ENCODE measurements around the gene AICDA. TPM values are rescaled to one million over a fixed set of nuclear protein-coding genes. Genes with fewer than 3 reads are reported as not detected.
"Not testable (repeated sequence)": the region's sequence is repeated elsewhere in the genome, so short reads cannot be mapped to it uniquely, and the experiment has no call there.

Gene AICDA
- total and polyA plus RNA-seq, 7 donors = 0.04 TPM; not detected in 6

DNA sequence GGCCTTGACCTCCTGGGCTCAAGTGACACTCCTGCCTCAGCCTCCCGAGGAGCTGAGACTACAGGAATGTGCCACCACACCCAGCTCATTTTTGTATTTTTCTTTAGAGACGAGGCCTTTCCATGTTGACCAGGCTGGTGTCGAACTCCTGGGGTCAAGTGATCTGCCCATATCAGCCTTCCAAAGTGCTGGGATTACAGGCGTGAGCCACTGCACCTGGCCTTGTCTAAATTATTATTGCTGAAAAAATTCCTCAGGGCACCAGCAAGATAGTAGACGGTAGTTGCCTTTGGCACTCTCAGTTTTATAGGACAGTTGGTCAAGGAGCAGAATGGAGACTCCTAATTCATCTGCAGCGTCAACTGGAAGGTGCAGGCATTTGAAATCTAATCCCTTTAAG, 2.5 kb upstream of the AICDA start:
- intact Hi-C loops (cut with DNase I) = no loop called here
- Histone ChIP-seq H3K9me3 (no peaks in the 10 kb centered on the region), H3K27me3 (ENCODE audit: insufficient read depth in 3 of 3, low read length in 2 of 3) (no peaks in the 10 kb centered on the region), H3K27ac (no peak overlapping the region), H3K36me3 (ENCODE audit: insufficient read depth in 1 of 2, low read depth in 1 of 2) (no peaks in the 10 kb centered on the region), H3K4me1 (no peaks in the 10 kb centered on the region), H3K4me3 (no peak overlapping the region)
- WGBS, 3 donors = 51 to 54% (median 51%) methylated on average over 6 of the region's 6 CpGs
- TF ChIP-seq, protein P1, sequence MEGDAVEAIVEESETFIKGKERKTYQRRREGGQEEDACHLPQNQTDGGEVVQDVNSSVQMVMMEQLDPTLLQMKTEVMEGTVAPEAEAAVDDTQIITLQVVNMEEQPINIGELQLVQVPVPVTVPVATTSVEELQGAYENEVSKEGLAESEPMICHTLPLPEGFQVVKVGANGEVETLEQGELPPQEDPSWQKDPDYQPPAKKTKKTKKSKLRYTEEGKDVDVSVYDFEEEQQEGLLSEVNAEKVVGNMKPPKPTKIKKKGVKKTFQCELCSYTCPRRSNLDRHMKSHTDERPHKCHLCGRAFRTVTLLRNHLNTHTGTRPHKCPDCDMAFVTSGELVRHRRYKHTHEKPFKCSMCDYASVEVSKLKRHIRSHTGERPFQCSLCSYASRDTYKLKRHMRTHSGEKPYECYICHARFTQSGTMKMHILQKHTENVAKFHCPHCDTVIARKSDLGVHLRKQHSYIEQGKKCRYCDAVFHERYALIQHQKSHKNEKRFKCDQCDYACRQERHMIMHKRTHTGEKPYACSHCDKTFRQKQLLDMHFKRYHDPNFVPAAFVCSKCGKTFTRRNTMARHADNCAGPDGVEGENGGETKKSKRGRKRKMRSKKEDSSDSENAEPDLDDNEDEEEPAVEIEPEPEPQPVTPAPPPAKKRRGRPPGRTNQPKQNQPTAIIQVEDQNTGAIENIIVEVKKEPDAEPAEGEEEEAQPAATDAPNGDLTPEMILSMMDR (IDR thresholded peaks at IDR 0.05) = no peak
- DNase-seq (no peak), ATAC-seq (no peak)

DNA sequence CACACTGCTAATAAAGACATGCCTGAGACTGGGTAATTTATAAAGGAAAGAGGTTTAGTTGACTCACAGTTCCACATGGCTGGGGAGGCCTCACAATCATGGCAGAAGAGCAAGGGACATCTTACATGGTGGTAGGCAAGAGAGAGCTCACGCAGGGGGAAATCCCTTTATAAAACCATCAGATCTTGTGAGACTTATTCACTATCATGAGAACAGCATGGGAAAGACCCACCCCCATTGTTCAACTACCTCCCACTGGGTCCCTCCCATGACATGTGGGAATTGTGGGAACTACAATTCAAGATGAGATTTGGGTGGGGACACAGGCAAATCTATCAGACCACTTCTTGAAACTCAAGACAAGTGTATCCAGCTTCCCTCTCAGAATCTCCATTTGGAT, 1.2 kb upstream of the AICDA start:
- 93 to 100% (median 96%) methylated on average over 1 of the region's 1 CpG for WGBS, 3 donors
- intact Hi-C loops (cut with DNase I); H3K4me1 ChIP-seq; H3K27me3 ChIP-seq (ENCODE audit: insufficient read depth in 3 of 3, low read length in 2 of 3); H3K36me3 ChIP-seq (ENCODE audit: insufficient read depth in 1 of 2, low read depth in 1 of 2); H3K4me3 ChIP-seq; H3K9me3 ChIP-seq; DNase-seq; ATAC-seq; H3K27ac ChIP-seq: not testable (repeated sequence)

DNA sequence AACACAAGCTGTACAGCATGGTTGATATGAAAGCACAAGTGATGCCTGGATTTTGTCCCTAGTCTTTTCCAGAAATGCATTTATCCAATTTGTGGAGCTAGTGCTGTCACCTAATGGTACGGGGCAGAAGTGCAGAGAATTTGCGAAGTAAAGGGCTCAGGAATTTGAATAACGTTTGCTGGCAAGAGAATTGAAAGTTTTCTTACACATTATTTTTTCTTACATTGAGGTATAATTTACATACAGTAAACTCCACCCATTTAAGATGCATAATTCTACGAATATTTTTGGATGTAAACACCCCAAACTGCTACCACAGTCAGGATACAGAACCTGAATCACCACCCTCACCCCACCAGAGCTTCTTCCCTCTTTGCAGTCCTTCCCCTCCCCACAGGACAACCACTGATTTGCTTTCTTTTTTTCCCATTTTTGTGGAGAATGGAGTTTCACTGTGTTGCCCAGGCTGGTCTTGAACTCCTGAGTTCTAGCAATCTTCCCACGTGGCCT, 3.5 kb downstream of the AICDA start:
- no peak overlapping the region for H3K4me3 ChIP-seq
- TF ChIP-seq, protein P1 (IDR thresholded peaks at IDR 0.05) = peak; percentile 45
- ATAC-seq (no peak), DNase-seq (no peak)
- 17 to 23% (median 18%) methylated on average over 5 of the region's 5 CpGs for WGBS, 3 donors
- intact Hi-C loops (cut with DNase I) = loop anchor here in 1 of 2 donors (5.0 kb wide), 1 partner anchor 62 kb away; no protein-coding TSS in a partner anchor
- no peaks in the 10 kb centered on the region for H3K4me1 ChIP-seq
- no peaks in the 10 kb centered on the region for H3K36me3 ChIP-seq (ENCODE audit: insufficient read depth in 1 of 2, low read depth in 1 of 2)
- H3K27me3 ChIP-seq (ENCODE audit: insufficient read depth in 3 of 3, low read length in 2 of 3) = no peaks in the 10 kb centered on the region
- H3K9me3 ChIP-seq = no peaks in the 10 kb centered on the region
- no peak overlapping the region for H3K27ac ChIP-seq

DNA sequence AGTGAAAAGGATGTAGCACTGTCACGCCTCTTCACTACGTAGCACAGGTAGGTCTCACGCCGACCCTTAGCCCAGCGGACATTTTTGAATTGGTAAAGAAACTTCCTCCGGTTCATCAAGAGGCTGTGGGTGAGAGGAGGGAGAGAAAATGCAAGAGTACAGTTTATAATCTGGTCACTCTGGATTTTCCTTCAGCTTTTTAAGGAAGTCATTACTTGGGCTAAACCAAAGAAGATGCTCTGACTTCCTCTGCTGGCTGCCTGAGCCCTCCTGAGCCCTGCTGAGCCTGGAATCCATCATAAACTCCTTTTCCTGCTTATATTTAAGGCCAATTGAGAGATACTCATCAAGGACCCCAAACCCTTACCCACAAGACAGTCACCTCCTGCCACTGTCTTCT, 5.8 kb downstream of the AICDA start:
- Histone ChIP-seq H3K36me3 (ENCODE audit: insufficient read depth in 1 of 2, low read depth in 1 of 2) (no peaks in the 10 kb centered on the region), H3K4me3 (no peak overlapping the region), H3K27me3 (ENCODE audit: insufficient read depth in 3 of 3, low read length in 2 of 3) (no peaks in the 10 kb centered on the region), H3K27ac (no peak overlapping the region), H3K4me1 (no peaks in the 10 kb centered on the region), H3K9me3 (no peaks in the 10 kb centered on the region)
- TF ChIP-seq, protein P1 (IDR thresholded peaks at IDR 0.05) = no peak
- 87 to 92% (median 91%) methylated on average over 6 of the region's 6 CpGs for WGBS, 3 donors
- ATAC-seq = no peak
- DNase-seq = no peak
- intact Hi-C loops (cut with DNase I) = loop anchor here in 1 of 2 donors (5.0 kb wide), 1 partner anchor 60 kb away; no protein-coding TSS in a partner anchor

DNA sequence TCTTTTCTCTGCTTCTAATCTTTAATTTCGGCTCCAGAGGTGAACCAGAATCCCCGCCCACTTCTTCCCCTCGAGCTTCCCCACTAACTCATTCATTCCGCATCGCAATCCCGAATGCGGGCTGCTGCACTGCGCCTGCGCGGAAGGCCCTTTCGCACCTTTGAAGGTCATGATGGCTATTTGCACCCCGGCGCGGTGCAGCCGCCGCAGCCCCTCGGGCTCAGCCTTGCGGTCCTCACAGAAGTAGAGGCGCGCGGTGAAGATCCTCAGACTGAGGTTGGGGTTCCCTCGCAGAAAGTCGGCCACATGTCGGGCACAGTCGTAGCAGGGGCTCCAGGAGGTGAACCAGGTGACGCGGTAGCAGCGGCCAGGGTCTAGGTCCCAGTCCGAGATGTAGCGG, 7.6 kb downstream of the AICDA start:
- Histone ChIP-seq H3K9me3 (no peaks in the 10 kb centered on the region), H3K4me1 (no peaks in the 10 kb centered on the region), H3K4me3 (no peak overlapping the region), H3K27me3 (ENCODE audit: insufficient read depth in 3 of 3, low read length in 2 of 3) (no peaks in the 10 kb centered on the region), H3K36me3 (ENCODE audit: insufficient read depth in 1 of 2, low read depth in 1 of 2) (no peaks in the 10 kb centered on the region), H3K27ac (no peak overlapping the region)
- intact Hi-C loops (cut with DNase I) = loop anchor here in 1 of 2 donors (5.0 kb wide), 1 partner anchor 58 kb away; no protein-coding TSS in a partner anchor
- DNase-seq (no peak), ATAC-seq (no peak)
- 91 to 93% (median 93%) methylated on average over 30 of the region's 30 CpGs for WGBS, 3 donors
- TF ChIP-seq, protein P1 (IDR thresholded peaks at IDR 0.05) = no peak

Measured in psoas muscle (tissue), 8 donors.